Skin epidermis (tissue), 12 donors: ENCODE data around the gene PFDN2.
A peak's percentile ranks its signal among the peaks of the same experiment; 100 is the strongest.
"Not testable (repeated sequence)": the region's sequence is repeated elsewhere in the genome, so short reads cannot be mapped to it uniquely, and the experiment has no call there.

Source experiments
- H3K27ac ChIP-seq, 21 experiments: fragments of 200-600 bp; sonication (generic) in 11 of 21; one replicate each; pipeline ENCODE4 v1.5.0; 2020; ENCODE audit warnings: mild to moderate bottlenecking in 3 of 21, inconsistent platforms in 2 of 21, moderate library complexity in 2 of 21
- H3K4me3 ChIP-seq, 7 experiments: fragments of 200-600 bp; sonication (generic) in 2 of 7; one replicate each; pipeline ENCODE4 v1.5.0; 2020; ENCODE audit warnings: inconsistent platforms in 2 of 7, mild to moderate bottlenecking in 2 of 7, moderate library complexity in 1 of 7

PFDN2 gene

DNA sequence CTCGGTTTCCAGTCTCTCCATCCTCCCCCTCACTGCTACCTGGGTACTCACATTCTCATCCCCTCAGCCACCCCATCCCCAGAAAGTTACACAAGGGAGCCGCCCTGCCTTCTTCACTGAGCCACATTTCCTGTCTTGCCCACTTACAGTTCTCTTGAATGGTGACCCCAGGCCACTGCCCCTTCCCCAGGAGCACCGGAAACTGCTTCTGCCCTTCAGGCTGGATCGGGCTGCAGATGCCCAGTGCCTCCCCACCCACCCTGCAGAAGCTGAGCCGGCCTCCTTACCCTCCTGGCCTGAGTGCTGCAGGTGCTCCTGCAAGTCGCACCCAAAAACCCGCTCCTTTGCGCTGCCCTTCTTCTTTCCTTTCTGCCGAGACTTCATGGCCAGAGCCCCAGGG, 48.6 kb downstream of the PFDN2 start:
- Histone ChIP-seq H3K27ac (peak overlapping the region; percentile 52 to 99 (median 89)), H3K4me3 (peak overlapping the region; percentile 38 to 53 (median 47))

DNA sequence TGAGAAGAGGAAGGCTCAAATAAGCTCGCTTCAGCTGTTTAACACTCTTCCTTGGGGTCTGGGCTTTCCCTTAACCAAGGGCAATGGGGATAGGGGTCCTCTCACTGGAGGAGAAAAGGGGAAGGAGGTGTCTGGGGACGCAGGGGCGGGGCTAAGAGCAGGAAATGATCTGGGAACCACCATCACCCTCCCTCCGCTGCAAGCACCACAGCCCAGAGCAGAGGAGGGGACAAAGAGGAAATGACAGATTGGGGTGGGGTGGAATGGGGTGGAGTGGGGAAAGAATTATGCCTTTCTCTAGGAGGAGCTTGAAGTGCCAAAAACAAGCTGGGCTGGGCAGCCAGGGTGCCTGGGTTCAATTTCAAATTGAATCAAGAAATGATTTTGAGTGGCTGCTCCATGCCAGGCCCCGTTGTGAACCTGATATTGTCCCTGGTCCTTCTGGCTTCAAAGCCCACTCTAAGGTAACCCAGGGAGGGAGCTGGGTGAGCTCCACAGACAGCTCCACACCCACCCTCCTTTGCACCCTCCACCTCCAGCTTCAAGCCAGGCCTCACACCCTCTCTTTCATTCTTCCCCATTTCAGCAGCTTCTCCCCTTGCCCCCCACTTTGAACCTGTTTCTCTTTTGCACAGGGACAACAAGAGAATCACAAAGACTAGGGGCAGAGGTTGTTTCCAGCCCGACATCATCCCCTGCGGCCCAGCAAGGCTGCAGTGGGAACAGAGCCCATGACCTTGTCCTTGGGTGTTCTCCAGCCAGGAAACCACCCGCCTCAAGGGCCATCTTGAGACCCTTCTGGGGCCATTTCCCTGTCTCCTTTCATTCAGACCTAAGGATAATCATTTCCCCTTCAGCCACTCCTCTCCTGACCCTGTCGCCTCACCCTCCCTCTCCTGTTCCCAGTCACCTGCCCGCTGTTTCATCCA, 49.3 kb downstream of the PFDN2 start:
- H3K4me3 ChIP-seq = peak overlapping the region; percentile 38 to 53 (median 47)
- peak overlapping the region; percentile 52 to 99 (median 89) for H3K27ac ChIP-seq

DNA sequence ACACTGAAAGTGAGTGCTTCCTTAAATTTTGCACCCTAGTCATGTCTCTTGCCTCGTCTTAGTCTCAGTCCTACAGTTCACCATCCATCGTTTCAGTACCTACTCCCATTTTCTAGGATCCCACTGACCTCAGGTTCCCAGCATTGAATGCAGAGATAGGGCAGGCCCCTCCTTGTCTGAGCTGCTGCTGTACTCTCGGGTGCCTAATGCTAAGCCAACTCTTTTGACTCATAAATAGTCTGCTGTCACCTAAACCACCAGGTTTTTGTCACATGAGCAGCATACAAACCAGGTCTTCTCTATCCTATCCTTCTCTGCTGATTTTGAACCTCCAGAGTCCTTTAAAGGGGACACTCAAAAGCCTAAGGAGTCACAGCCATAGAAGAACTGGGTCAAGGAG, 51.1 kb downstream of the PFDN2 start:
- Histone ChIP-seq H3K27ac (peak overlapping the region in 5 of 21 experiments; percentile 23 to 99 (median 90)), H3K4me3 (peak overlapping the region in 1 of 7 experiments; percentile 53)

- not testable (repeated sequence) for H3K4me3 ChIP-seq
Measured at GRCh38 chr1:161065681-161066080, 52.2 kb downstream of the PFDN2 start.

GRCh38 chr1:161063936-161064335, 53.9 kb downstream of the PFDN2 start:
- H3K4me3 ChIP-seq, H3K27ac ChIP-seq: not testable (repeated sequence)

More at GRCh38 chr1:161065681-161066080, 52.2 kb downstream of the PFDN2 start:
- H3K27ac ChIP-seq = not testable (repeated sequence)

GRCh38 chr1:161061419-161061818, 56.4 kb downstream of the PFDN2 start:
- Histone ChIP-seq H3K27ac (no peak overlapping the region), H3K4me3 (no peak overlapping the region)

DNA sequence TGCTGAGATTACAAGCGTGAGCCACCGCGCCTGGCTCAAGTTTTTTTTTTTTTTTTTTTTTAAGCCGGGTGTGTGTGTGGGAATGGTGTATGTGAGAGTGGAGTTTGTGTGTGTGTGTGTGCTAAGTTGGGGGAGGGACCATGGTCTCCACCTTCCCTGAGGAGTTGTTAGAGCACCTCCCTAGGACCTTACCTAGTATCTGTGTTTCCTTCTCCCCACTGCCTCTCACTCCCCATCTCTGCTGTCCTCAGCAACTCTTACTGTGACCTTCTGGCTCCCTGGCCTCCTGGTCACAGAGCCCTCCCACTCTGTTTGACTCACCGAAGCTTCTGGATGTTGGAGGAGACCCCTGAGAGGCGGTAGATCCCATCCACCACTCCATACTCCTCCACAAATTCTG, 58.5 kb downstream of the PFDN2 start:
- Histone ChIP-seq H3K27ac (no peak overlapping the region), H3K4me3 (no peak overlapping the region)

- H3K27ac ChIP-seq = no peak overlapping the region
- no peak overlapping the region for H3K4me3 ChIP-seq
Measured at GRCh38 chr1:161054805-161055204, 63.0 kb downstream of the PFDN2 start.

DNA sequence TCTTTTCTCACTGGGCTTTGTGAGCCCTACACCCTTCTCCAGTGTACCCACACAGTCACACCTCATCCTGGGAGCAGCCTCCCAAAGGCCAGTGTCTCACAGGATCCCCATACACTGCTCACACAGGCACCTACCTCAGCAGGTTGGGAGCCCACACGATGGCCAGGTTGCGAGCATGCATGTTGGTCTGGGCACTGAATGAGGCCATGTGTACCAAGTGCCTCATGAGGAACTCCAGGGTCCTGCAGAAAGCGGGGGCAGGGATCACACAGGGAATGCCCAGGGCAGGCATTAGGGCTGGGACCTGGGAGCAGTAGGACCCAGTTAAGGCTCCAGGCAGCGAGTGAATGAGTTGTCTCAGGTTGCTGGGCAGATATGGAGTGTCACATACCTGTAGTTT, 63.6 kb downstream of the PFDN2 start:
- H3K4me3 ChIP-seq = no peak overlapping the region
- no peak overlapping the region for H3K27ac ChIP-seq

DNA sequence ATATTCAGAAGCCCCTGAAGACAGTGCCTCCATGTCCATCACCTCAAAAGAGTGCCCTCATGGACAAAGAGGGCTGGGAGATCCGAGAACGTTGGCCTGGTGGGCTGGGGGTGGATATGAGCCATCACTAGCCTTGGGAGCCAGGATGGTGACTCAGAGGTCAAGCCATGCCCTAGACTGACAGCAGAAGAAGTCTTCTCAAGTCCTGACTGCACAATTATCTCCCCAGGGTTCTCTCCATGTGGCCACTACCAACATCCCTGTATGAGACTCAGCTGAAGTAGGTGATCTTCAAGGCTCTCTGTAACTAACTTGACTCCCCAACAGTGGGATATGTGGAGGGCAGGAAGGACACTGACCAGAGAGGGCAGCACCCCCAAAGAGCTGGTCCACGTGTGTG, 64.9 kb downstream of the PFDN2 start:
- Histone ChIP-seq H3K4me3 (no peak overlapping the region), H3K27ac (no peak overlapping the region)

DNA sequence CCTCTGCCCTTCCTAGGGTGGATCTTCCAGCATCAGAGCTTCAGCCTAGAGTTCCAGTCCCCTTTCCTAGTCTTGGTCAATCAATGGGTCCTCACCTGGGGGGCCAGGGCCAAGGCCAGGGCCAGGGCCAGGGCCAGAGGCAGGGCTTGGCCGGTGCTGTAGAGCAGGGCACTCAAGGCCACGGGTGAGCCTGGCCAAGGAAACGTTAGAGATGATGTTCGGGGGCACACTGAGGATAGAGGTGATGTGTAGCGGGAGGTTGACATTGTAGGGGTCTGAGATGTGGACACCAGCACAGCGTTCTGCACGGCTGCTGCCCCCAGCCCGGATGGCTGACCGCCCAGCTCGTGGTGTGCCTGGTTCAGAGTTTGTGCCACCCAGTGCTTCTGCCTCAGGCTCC, 66.6 kb downstream of the PFDN2 start:
- Histone ChIP-seq H3K4me3 (no peak overlapping the region), H3K27ac (no peak overlapping the region)
